HAP-1 (cell line): ENCODE data around the gene CELSR1.

Source experiments
- DNase-seq, 2 experiments: peaks; one replicate each; pipeline ENCODE4 v3.0.0-alpha.2; 2016 to 2020; ENCODE audit warnings: low spot score in 2 of 2
- H3K27me3 ChIP-seq: fragments of 250-450 bp; sonication (Bioruptor Pico); 2 replicates; pipeline ENCODE4 v1.5.1; 2020; ENCODE audit warnings: low read depth, mild to moderate bottlenecking, moderate library complexity
- H3K36me3 ChIP-seq: fragments of 250-450 bp; sonication (Bioruptor Pico); replicated peaks from 2 replicates; pipeline ENCODE4 v1.5.1; 2020; ENCODE audit warnings: mild to moderate bottlenecking
- H3K4me1 ChIP-seq: fragments of 250-450 bp; sonication (Bioruptor Pico); 2 replicates; pipeline ENCODE4 v1.5.1; 2020; ENCODE audit warnings: mild to moderate bottlenecking
- H3K4me3 ChIP-seq: fragments of 250-450 bp; sonication (Bioruptor Pico); 2 replicates; pipeline ENCODE4 v1.5.1; 2020; ENCODE audit warnings: mild to moderate bottlenecking, moderate library complexity
- H3K9me3 ChIP-seq: fragments of 250-450 bp; sonication (Bioruptor Pico); 2 replicates; pipeline ENCODE4 v1.5.1; 2020; ENCODE audit warnings: mild to moderate bottlenecking, moderate library complexity
- in situ Hi-C: fragments of 300-500 bp; cut with MboI; formaldehyde crosslinking; loops from 3 replicates; pipeline ENCODE4 v1.14.3; 2020; ENCODE audit warnings: low sequenced_read_pairs, inconsistent platforms, mixed read lengths

CELSR1 gene

GRCh38 chr22:46571642-46572250 lies 34.3 kb upstream of the CELSR1 start:
- Histone ChIP-seq H3K4me3 (no peak overlapping the region), H3K9me3 (no peaks in the 10 kb centered on the region), H3K27me3 (no peaks in the 10 kb centered on the region), H3K36me3 (no peaks in the 10 kb centered on the region), H3K4me1 (peaks cover 6% of the 10 kb centered on the region)
- no peak for DNase-seq
- in situ Hi-C loops = no loop called here

DNA sequence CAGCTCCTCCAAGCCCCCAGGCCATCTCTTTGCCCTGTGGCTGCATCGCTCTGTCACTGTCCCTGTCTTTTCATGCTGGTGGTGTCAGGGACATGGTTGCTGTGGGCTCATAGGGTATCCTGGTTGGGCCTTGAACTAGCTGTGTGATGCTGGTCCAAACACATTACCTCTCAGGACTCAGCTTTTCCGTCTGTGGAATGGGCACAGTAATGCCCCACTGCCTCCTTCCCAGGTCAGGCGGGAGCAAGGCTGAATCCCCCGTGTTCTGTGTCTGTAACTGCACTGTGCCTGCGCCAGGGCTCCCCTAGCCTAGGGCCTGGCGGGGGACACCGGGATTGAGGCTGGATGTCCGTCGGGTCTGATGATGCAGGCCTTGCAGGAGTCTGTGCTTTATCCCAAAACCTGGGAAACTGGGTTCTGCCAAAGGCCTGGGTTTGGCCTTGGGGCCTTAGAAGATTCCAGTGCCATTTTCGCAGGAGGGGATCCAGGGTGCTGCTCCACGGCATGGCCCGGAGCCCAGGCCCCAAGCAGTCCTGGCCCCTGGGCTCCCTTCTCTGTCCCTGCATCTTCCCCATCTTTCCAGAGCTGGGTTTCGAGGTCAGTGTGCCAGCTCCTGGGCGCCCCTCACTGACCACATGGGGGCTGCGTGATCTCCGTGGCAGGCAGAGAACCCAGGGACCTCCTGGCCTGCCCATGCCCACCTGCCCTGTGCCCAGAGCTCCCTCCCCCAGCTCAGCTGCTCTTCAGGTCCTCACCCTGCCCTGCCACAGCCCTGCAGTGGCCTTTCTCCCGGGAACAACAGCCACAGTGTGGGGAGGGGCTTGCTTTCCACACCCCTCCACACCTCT lies 32.7 kb upstream of the CELSR1 start:
- no peak for DNase-seq
- H3K36me3 ChIP-seq = no peaks in the 10 kb centered on the region
- in situ Hi-C loops = no loop called here
- H3K27me3 ChIP-seq = no peaks in the 10 kb centered on the region
- no peaks in the 10 kb centered on the region for H3K9me3 ChIP-seq
- H3K4me3 ChIP-seq = no peak overlapping the region
- H3K4me1 ChIP-seq = no peaks in the 10 kb centered on the region

DNA sequence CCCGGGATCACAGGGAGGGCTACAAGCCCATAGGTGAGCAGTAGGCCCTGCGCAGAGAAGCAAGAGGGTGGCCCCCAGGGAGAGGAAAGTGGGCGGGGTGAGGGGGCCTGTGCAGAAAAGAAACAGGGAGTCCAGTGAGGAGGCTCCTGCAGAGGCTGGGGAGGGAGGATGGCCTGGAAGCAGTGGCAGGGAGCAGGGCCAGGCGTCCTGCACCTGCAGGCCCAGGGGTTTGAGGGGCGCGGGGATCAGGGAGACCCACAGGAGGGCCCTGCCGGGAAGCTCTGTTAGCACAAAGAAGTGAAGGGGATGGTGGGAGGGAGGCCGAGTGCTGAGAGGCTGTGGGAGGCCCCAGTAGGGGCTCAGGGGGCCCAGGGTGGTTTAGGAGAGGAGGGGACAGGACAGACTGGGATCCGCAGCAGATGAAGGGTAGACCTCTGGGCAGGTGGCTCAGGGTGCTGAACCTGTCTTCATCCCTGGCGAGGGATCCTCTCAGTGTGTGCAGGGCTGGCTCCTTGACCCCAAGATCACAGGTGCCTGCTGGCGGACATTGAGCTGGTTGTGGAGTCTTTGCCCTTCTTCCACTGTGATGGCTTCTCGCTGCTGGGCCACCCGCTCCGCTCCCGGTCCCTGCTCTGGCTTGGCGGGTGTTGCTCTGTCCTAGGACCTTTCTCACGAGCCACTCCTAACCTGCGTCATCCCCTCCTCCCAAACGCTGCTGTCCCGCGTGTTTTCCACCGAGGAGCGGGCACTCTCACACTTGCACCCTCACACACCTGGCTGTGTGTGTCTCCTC lies 31.8 kb upstream of the CELSR1 start:
- Histone ChIP-seq H3K9me3 (no peaks in the 10 kb centered on the region), H3K27me3 (no peaks in the 10 kb centered on the region), H3K4me3 (no peak overlapping the region), H3K4me1 (peaks cover under 1% of the 10 kb centered on the region; the same call in 1 of the 2 replicates), H3K36me3 (no peaks in the 10 kb centered on the region)
- in situ Hi-C loops = no loop called here
- DNase-seq = no peak

DNA sequence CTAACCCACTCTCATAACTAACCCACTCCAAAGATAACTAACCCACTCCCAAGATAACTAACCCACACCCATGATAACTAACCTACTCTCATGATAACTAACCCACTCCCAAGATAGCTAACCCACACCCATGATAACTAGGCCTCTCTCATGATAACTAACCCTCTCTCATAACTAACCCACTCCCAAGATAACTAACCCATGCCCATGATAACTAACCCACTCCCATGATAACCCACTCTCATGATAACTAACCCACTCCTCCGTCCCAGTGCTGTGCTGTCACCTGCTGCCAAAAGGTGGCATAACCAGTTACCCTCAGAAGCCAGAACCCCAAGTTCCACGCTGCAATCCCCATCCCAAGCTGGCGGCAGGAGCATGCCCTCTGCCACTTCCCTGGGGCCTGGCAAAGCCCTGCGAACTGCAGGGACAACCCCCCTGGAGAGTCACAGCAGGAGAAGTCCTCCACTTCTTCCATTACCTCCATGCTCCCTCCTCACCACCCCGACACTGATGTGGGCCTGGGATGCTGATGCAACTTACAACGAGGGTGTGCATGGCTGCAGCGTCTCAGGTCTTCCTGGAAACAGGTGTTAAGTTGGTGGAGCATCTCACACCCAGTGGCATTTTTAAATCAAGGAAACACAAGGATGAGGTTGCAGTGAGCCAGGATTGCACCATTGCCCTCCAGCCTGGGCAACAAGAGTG lies 30.8 kb upstream of the CELSR1 start:
- H3K9me3 ChIP-seq = no peaks in the 10 kb centered on the region
- peaks cover 10% of the 10 kb centered on the region for H3K4me1 ChIP-seq
- H3K4me3 ChIP-seq = no peak overlapping the region
- in situ Hi-C loops = no loop called here
- no peaks in the 10 kb centered on the region for H3K36me3 ChIP-seq
- DNase-seq = no peak
- H3K27me3 ChIP-seq = no peaks in the 10 kb centered on the region

GRCh38 chr22:46567471-46567870 lies 30.1 kb upstream of the CELSR1 start:
- in situ Hi-C loops = no loop called here
- Histone ChIP-seq H3K9me3 (no peaks in the 10 kb centered on the region), H3K4me1 (peaks cover 10% of the 10 kb centered on the region), H3K27me3 (no peaks in the 10 kb centered on the region), H3K36me3 (no peaks in the 10 kb centered on the region), H3K4me3 (no peak overlapping the region)
- no peak for DNase-seq

DNA sequence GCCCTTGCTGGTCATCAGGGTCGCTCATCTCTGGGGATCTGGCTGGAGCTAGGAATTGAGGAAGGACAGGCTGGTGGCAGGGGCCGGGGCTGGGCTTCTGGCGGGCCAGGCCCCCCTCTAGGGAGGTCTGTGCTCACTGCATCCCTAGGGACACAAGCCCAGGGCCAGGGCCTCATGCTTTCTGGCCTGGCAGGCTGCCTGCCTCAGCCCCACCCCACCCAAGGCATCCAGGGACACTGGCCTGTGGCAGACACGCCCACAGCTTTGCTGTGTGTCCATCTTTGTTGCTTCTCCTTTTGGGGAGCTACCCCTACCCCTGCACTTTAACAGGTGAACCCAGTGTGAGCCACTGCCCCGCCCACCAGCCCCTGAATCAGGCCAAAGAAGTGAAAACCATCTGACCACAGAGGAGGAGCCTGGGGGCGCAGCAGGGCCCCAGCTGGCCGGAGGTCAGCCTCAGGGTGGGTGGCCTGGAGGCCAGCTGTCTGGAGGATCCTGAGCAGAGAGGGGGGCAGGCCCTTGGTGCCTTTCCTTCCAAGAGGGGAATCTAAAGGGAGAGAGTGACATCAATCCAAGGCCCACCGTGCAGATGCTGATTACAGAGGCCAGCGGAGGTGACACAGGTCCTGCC lies 26.8 kb upstream of the CELSR1 start:
- H3K36me3 ChIP-seq = no peaks in the 10 kb centered on the region
- peaks cover 10% of the 10 kb centered on the region for H3K4me1 ChIP-seq
- no peaks in the 10 kb centered on the region for H3K9me3 ChIP-seq
- in situ Hi-C loops = no loop called here
- H3K4me3 ChIP-seq = no peak overlapping the region
- DNase-seq = peak in 1 of 2 experiments; percentile 60
- H3K27me3 ChIP-seq = no peaks in the 10 kb centered on the region

- Histone ChIP-seq H3K4me3 (no peak overlapping the region), H3K36me3 (no peaks in the 10 kb centered on the region), H3K27me3 (no peaks in the 10 kb centered on the region), H3K9me3 (no peaks in the 10 kb centered on the region), H3K4me1 (peaks cover 10% of the 10 kb centered on the region)
- in situ Hi-C loops = no loop called here
- peak; percentile 58 to 87 for DNase-seq
These were observed 26.1 kb upstream of the CELSR1 start for GRCh38 chr22:46563381-46564083.

DNA sequence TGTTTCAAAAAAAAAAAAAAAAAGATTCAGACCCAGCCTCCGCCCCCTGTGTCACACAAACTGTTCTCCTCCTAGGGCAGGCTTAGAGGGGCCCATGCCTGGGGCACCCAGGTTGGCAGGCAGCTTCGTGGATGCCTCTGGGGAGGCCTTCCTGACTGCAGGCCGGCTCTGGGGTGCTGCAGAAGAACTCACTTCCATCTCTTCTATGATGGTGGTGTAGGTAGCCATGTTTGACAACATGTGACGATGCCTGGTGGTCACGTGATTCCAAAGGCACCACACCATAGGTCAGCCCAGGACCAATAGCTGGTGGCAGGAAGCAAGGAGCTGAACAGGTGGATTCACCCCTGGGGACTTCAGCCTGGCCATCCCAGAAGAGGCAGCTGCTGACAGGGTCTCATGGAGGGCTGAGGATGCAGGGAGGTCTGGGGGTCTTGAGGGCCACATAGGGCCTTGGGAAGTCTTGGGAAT lies 24.1 kb upstream of the CELSR1 start:
- Histone ChIP-seq H3K4me3 (no peak overlapping the region), H3K9me3 (no peaks in the 10 kb centered on the region), H3K4me1 (peaks cover 10% of the 10 kb centered on the region), H3K27me3 (no peaks in the 10 kb centered on the region), H3K36me3 (no peaks in the 10 kb centered on the region)
- in situ Hi-C loops = no loop called here
- DNase-seq = peak in 1 of 2 experiments; percentile 64

GRCh38 chr22:46560696-46561295 lies 23.4 kb upstream of the CELSR1 start:
- in situ Hi-C loops = no loop called here
- no peaks in the 10 kb centered on the region for H3K9me3 ChIP-seq
- no peak overlapping the region for H3K4me3 ChIP-seq
- no peaks in the 10 kb centered on the region for H3K36me3 ChIP-seq
- no peak for DNase-seq
- peaks cover 10% of the 10 kb centered on the region for H3K4me1 ChIP-seq
- H3K27me3 ChIP-seq = no peaks in the 10 kb centered on the region

- DNase-seq = no peak
- H3K4me3 ChIP-seq = no peak overlapping the region
- no peaks in the 10 kb centered on the region; the same call in 1 of the 2 replicates for H3K9me3 ChIP-seq
- no peaks in the 10 kb centered on the region for H3K27me3 ChIP-seq
- H3K36me3 ChIP-seq = no peaks in the 10 kb centered on the region
- no peaks in the 10 kb centered on the region for H3K4me1 ChIP-seq
- in situ Hi-C loops = no loop called here
These were observed 20.5 kb upstream of the CELSR1 start for GRCh38 chr22:46557736-46558480.

DNA sequence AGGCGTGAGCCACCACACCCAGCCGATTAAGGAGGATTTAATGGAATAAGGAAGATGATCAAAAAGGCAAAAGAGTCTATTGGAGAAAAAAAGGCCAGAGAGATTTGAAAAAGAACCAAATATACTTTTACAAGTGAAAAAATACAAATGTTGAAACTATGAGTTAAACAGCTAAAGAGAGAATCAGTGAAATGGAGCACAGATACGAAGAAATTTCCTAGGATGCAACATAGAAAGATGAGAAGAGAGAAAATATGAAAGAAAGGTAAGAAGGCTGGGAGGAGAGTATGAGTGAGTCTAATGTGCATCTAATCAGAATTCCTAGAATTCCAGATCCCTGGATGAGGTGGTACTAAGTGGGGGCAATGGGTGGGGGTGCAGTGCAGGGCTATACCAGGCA lies 19.4 kb upstream of the CELSR1 start:
- H3K36me3 ChIP-seq = no peaks in the 10 kb centered on the region
- H3K4me3 ChIP-seq = no peak overlapping the region
- H3K4me1 ChIP-seq = no peaks in the 10 kb centered on the region
- H3K27me3 ChIP-seq = no peaks in the 10 kb centered on the region
- DNase-seq = no peak
- in situ Hi-C loops = no loop called here
- H3K9me3 ChIP-seq = peaks cover 6% of the 10 kb centered on the region; the same call in 1 of the 2 replicates

- no peak overlapping the region for H3K4me3 ChIP-seq
- no peaks in the 10 kb centered on the region for H3K4me1 ChIP-seq
- no peaks in the 10 kb centered on the region for H3K27me3 ChIP-seq
- no peak for DNase-seq
- H3K36me3 ChIP-seq = no peaks in the 10 kb centered on the region
- H3K9me3 ChIP-seq = peaks cover 6% of the 10 kb centered on the region; the same call in 1 of the 2 replicates
- in situ Hi-C loops = no loop called here
These were observed 15.8 kb upstream of the CELSR1 start for GRCh38 chr22:46553189-46553588.
